ENCODE measurements around the gene C17orf67. TPM values are rescaled to one million over a fixed set of nuclear protein-coding genes. Genes with fewer than 3 reads are reported as not detected.

The C17orf67 gene
- total and polyA plus RNA-seq, 2 of the 13 experiments (the other 11 are each of a cell fraction or from before 2014, with no cell fraction given), result 0.41 to 0.86 TPM

- no peak for TF ChIP-seq ZBTB10 (CRISPR knock-in tag; IDR thresholded peaks at IDR 0.05; ENCODE audit: borderline replicate concordance)
- TF ChIP-seq RARA (CRISPR knock-in tag; IDR thresholded peaks at IDR 0.05), result peak; percentile 58
- peak; percentile 83 for TF ChIP-seq SMAD3 (CRISPR knock-in tag; IDR thresholded peaks at IDR 0.05)
- no peak for TF ChIP-seq ZNF446 (CRISPR knock-in tag; IDR thresholded peaks at IDR 0.05)
- no peak for TF ChIP-seq PHF5A (CRISPR knock-in tag; IDR thresholded peaks at IDR 0.05; ENCODE audit: low read depth, unreplicated experiment)
- peak; percentile 34 for TF ChIP-seq FOSL2 (CRISPR knock-in tag; IDR thresholded peaks at IDR 0.05)
- no peak for TF ChIP-seq ZBTB3 (CRISPR knock-in tag; IDR thresholded peaks at IDR 0.05; ENCODE audit: borderline replicate concordance, low read depth)
- no peak for TF ChIP-seq ZKSCAN1 (IDR thresholded peaks at IDR 0.05; ENCODE audit: low read length)
- TF ChIP-seq KMT2B (CRISPR knock-in tag; IDR thresholded peaks at IDR 0.05), result peak; percentile 29; the same call in 1 of the 2 replicates
- TF ChIP-seq SATB2 (CRISPR knock-in tag; IDR thresholded peaks at IDR 0.05), result no peak
- peak; percentile 84; the same call in 1 of the 2 replicates for TF ChIP-seq MIER3 (CRISPR knock-in tag; IDR thresholded peaks at IDR 0.05; ENCODE audit: borderline replicate concordance)
- no peak for TF ChIP-seq NR1H2 (CRISPR knock-in tag; IDR thresholded peaks at IDR 0.05; ENCODE audit: borderline replicate concordance, low read depth)
- no peak for TF ChIP-seq ARHGAP35 (CRISPR knock-in tag; IDR thresholded peaks at IDR 0.05; ENCODE audit: borderline replicate concordance)
- TF ChIP-seq BATF2 (CRISPR knock-in tag; IDR thresholded peaks at IDR 0.05), result no peak
- TF ChIP-seq CREB1 (IDR thresholded peaks at IDR 0.05), result no peak
- TF ChIP-seq CREB1 (CRISPR knock-in tag; IDR thresholded peaks at IDR 0.05), result no peak
- no peak for TF ChIP-seq SMAD1 (CRISPR knock-in tag; IDR thresholded peaks at IDR 0.05; ENCODE audit: borderline replicate concordance, low read depth)
- no peak for TF ChIP-seq MLLT10 (CRISPR knock-in tag; IDR thresholded peaks at IDR 0.05)
- TF ChIP-seq ZNF24 (IDR thresholded peaks at IDR 0.05), result no peak
- no peak for TF ChIP-seq ZNF550 (CRISPR knock-in tag; IDR thresholded peaks at IDR 0.05; ENCODE audit: borderline replicate concordance)
- no peak for TF ChIP-seq ZNF547 (CRISPR knock-in tag; IDR thresholded peaks at IDR 0.05)
- no peak for TF ChIP-seq ZNF577 (CRISPR knock-in tag; IDR thresholded peaks at IDR 0.05; ENCODE audit: borderline replicate concordance, low read depth)
- TF ChIP-seq ZNF280B (CRISPR knock-in tag; IDR thresholded peaks at IDR 0.05; ENCODE audit: borderline replicate concordance), result no peak
Observed at GRCh38 chr17:56819431-56820145, 14.1 kb downstream of the C17orf67 start (continued).
